UCSD-AML1 (cell line): ENCODE measurements around the gene ZNF664.

ENCODE experiments used
- DNase-seq: peaks from one replicate; lab custom pipeline; 2025; ENCODE audit not compliant: unreplicated experiment; lab: John Stamatoyannopoulos, UW

The ZNF664 gene

GRCh38 chr12:123957196-123957595 is 15.8 kb upstream of the ZNF664 start:
- no peak for DNase-seq

DNA sequence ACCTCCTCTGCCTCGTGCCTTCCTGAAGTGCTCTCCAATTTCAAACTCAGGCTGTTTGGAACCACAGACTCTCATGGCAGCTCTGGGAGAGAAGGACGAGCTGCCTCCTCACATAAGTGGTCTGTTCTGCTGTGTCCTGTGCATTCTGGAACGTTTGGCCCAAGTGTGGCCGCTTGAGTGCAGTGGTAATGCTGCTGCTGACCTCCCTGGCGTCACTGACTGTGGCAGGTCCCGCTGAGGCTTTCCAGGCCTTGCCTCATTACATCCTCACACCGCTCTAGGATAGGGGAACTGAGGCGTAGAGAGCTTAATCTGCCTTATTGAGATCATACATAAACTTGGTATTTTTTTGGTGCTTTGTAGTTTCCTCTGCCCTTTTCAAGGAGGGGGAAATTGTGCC is 14.6 kb upstream of the ZNF664 start:
- DNase-seq, result no peak

DNA sequence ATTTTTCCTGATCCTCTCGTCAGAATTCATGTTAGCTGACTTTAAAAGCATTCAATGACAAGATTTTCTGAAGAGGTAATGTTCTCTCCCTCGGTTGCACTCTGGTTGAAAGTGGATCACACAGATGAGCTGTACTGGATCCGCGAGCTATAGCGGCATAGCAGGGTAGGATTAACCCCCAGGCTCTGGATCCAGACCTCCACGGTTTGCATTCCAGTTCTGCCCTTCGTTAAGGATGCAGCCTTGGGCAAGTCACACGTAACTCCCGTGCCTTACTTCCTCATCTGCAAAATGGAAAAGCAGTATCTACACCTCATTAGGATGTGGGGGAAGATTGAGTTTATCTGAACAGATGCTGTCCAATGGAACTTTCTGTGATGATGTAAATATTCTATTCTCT is 14.1 kb upstream of the ZNF664 start:
- no peak for DNase-seq

GRCh38 chr12:123960029-123960735 is 12.8 kb upstream of the ZNF664 start:
- no peak for DNase-seq

GRCh38 chr12:123960856-123961255 is 12.2 kb upstream of the ZNF664 start:
- no peak for DNase-seq

GRCh38 chr12:123961585-123962345 is 11.2 kb upstream of the ZNF664 start:
- DNase-seq, result no peak

GRCh38 chr12:123962513-123962912 is 10.5 kb upstream of the ZNF664 start:
- DNase-seq, result no peak

DNA sequence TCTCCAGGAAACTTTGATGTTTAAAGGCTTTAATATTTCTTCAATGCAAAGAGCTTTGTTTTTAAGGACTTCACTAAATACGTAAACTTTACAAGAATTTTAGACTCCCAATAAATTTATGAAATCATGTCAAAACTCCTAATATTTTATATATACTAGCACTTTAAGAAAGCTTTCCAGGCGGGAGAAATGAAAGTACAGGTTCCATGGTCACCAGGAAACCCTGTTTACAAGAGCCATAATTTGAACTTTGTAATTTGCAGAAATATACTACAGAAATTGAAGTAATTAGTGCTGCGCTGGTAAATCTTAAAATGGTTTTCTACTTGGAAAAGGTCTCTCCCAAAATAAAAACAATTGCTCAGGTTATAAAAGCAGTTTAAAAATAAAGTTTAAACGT is 9.2 kb upstream of the ZNF664 start:
- DNase-seq, result no peak

GRCh38 chr12:123965382-123965781 is 7.6 kb upstream of the ZNF664 start:
- no peak for DNase-seq

GRCh38 chr12:123966596-123966995 is 6.4 kb upstream of the ZNF664 start:
- DNase-seq, result no peak

- DNase-seq, result no peak
Measured at GRCh38 chr12:123967121-123967586, 5.9 kb upstream of the ZNF664 start.

DNA sequence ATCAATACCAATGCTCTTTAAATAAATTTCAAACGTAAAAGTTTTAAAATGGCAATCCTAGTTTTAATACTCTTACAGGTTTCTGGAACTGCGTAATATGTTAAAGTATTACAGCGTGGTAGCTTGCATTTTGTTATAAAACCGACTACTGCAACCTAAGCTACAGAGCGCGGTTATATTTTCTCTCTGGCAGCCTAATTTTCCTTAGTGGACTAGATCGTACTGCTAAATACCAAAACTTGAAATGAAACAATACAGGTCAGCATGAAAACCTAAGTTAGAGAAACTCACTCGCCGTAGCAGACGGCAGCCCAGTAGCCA is 1.6 kb upstream of the ZNF664 start:
- DNase-seq, result no peak

DNA sequence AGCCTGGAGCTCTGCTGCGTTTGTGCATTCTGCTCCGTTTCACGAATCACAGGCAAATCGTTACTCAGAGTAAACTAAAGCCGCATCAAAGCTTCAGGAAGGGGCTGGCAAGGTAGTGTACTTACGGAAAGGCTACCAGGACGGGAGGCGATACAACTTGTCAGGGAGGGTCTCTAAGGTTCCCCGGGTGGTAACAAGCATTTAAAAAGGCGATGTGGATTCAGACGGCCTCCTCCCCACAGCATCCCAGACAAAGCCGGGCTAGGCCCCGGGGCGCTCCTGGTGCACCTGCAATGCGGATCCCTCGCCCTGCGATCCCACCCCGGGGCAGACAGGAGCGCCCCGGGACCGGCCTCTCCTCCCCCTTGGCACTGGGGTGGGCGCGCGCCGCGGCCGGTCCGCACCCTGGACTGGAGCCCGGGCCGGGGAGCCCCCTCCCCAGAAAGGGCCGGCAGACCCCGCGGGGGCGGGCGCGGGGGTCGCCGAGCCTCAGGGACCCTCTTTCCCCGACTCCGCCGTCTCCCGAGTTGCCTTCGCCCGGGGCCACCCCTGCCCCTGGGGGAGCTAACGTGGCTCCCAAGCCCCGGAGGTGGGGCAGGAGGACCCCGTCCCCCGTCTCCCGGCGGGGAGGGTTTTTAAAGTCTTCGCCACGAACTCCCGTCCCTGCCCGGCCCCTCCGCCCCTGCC is 1.1 kb upstream of the ZNF664 start:
- no peak for DNase-seq

DNA sequence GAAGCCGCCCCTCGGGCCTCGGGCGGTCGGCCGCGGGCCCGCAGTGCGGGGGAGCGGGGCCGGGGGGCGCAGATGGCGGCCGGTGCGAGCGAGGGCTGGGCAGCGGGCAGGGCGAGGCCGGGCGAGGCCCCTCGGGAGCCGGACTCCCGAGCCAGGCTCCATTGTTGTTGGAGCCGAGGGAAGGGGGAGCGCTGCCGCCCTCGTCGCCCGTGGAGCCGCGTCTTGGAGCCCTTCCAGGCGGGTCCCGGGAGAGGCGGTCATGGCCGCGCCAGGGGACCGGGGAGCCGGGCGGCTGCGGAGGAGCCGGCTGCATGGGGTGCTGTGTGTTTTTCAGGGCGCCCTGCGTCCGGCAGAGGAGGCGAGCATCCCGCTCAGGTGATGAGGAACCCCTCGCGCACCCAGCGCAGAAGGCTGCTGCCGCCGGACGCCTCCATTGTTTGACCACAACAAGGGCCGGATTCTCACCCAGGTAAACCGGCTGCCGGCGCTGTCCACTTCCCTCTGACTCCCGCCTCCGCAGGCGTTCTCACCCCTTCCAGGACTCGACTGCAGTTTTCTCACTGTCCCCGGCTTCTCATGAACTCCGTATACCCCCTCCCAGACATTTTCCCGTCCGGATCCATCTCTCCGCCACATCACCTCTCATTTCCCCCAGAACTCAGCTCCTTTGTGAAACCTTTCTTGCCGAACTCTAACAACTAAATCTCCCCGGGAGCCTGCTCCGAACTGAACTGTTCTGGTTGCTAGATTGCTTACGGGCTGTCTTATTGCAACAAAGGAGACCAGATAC is 732 bp downstream of the ZNF664 start:
- DNase-seq, result no peak

DNA sequence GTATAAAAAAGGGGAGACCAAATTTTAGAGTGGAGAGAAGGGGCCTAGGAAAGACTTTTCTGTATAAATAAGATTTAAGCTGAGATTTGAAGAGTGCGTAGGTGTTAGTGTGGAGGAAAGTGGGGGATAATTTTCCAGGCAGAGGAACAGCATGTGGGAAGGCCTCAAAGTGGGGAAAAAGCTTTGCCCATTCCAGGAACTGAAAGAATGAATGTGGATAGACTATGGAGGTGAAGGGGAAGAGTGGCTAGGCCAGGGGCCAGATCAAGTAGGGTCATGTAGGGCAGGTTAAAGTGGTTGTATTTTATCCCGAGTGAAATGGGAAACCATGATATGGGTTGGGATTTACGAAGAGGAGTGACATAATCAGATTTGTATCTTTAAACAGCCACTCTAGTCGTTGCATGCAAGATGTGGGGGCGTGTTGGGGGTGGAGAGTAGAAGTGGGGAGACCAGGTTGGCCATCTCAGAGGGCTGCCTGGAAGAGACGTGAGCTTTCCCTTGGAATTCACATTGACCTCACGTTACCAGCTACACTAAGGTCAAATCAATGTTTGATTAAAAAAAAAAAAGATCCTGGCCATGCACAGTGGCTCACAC is 3.3 kb downstream of the ZNF664 start:
- no peak for DNase-seq

DNA sequence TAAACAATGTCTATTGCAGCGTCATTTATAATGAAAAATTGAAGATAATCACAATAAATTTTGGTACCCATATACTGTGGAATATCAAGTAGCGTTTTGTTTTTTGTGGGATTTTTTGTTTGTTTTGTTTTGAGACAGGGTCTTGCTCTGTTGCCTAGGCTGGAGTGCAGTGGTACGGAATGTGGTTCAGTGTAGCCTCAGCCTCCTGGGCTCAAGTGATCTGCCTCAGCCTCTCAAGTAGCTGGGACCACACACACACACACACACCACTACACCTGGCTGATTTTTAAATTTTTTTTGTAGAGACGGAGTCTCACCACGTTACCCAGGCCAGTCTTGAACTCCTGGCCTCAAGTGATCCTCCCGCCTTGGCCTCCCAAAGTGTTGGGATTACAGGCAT is 6.6 kb downstream of the ZNF664 start:
- DNase-seq, result no peak

- no peak for DNase-seq
Measured at GRCh38 chr12:123982269-123982668, 9.3 kb downstream of the ZNF664 start.

- DNase-seq, result peak; percentile 28
Measured at GRCh38 chr12:123983822-123984485, 10.9 kb downstream of the ZNF664 start.

DNA sequence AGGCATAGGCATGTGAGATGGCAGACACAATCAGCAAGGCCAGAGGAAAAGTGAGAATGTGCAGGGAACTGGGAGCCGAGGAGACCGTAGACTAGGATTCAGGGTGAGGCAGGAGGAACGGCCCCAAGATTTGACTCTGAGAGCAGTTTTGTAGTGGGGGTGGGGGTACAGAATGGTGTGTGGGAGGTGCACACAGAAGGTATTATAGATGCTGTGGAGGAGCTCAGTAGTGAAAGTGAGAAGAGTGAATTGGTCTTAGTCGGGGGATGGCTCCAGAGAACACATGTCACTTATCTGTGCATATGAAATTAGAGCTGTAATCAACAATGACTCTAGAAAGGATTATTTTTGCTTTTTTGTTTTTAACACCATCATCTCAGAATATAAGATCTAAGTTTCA is 11.9 kb downstream of the ZNF664 start:
- DNase-seq, result no peak

DNA sequence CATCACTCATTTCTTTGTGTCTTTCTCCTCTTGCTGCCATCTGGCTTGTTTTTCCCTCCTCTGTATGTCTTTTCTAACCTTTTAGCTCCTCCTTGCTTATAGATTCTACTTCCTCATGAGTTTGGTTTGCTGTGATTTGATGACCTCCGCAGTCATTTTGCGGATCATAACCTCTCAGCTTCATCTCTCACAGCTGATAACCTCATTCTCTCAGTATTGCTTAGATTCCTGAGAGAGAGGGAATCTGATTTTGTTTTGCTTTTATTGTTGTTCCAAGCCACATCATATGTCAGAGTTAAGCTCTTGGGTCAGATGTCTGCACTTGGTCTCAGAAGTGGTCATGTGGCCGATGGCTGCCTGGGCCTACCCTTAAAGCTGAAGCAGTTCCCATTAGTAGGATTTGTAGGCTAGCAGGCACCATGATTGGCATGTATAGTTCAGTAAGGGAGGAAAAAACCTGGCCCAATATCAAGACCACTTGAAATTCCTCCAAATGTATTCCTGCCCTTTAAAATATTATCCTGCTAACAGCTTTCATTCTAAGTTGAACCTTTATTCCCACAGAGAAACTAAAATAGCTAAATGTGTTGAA is 13.5 kb downstream of the ZNF664 start:
- no peak for DNase-seq
